ENCODE data around the gene GCNT2.

The GCNT2 gene

DNA sequence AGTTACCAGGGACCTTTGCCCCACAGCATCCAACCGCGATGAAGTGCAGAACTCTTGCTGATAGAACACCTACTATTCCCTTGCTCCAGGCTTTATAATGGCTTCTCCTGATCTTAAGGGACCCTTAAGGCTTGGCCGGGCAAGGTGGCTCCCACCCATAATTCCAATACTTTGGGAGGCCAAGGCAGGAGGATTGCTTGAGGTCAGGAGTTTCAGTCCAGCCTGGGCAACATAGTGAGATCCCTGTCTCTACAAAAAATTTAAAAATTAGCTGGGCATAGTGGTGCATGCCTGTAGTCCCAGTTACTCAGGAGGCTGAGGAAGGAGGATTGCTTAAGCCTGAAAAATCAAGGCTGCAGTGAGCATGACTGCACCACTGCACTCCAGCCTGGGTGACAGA is 68.8 kb downstream of the GCNT2 start:
- Histone ChIP-seq H4K20me1 (ENCODE audit: insufficient read depth, low read length) (no peaks in the 10 kb centered on the region), H3K36me3 (ENCODE audit: insufficient read depth, low read length) (peaks cover 15% of the 10 kb centered on the region; the same call in 1 of the 2 replicates), H3K79me2 (ENCODE audit: insufficient read depth, low read length) (peaks cover 5% of the 10 kb centered on the region), H3F3A (ENCODE audit: insufficient read depth, low read length) (no peaks in the 10 kb centered on the region), H3K9me2 (ENCODE audit: low read depth, low read length) (no peaks in the 10 kb centered on the region), H3K4me1 (ENCODE audit: insufficient read depth, low read length, severe bottlenecking) (peaks cover 36% of the 10 kb centered on the region), H3K27me3 (ENCODE audit: insufficient read depth, low read length) (no peaks in the 10 kb centered on the region), H3K9me3 (ENCODE audit: low read length) (no peaks in the 10 kb centered on the region), H3K4me3 (ENCODE audit: low read depth, low read length, poor library complexity, severe bottlenecking) (no peak overlapping the region), H3K9ac (ENCODE audit: low read length) (no peak overlapping the region), H3K27ac (ENCODE audit: low read depth, low read length, poor library complexity, severe bottlenecking) (no peak overlapping the region), H3K4me2 (ENCODE audit: low read length) (no peak overlapping the region), H2AFZ (ENCODE audit: low read length) (no peak overlapping the region)
- no peak for TF ChIP-seq EZH2 (IDR thresholded peaks at IDR 0.05; ENCODE audit: borderline replicate concordance, low read length)
- TF ChIP-seq, protein P1, sequence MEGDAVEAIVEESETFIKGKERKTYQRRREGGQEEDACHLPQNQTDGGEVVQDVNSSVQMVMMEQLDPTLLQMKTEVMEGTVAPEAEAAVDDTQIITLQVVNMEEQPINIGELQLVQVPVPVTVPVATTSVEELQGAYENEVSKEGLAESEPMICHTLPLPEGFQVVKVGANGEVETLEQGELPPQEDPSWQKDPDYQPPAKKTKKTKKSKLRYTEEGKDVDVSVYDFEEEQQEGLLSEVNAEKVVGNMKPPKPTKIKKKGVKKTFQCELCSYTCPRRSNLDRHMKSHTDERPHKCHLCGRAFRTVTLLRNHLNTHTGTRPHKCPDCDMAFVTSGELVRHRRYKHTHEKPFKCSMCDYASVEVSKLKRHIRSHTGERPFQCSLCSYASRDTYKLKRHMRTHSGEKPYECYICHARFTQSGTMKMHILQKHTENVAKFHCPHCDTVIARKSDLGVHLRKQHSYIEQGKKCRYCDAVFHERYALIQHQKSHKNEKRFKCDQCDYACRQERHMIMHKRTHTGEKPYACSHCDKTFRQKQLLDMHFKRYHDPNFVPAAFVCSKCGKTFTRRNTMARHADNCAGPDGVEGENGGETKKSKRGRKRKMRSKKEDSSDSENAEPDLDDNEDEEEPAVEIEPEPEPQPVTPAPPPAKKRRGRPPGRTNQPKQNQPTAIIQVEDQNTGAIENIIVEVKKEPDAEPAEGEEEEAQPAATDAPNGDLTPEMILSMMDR (IDR thresholded peaks at IDR 0.05; ENCODE audit: low read length): no peak

DNA sequence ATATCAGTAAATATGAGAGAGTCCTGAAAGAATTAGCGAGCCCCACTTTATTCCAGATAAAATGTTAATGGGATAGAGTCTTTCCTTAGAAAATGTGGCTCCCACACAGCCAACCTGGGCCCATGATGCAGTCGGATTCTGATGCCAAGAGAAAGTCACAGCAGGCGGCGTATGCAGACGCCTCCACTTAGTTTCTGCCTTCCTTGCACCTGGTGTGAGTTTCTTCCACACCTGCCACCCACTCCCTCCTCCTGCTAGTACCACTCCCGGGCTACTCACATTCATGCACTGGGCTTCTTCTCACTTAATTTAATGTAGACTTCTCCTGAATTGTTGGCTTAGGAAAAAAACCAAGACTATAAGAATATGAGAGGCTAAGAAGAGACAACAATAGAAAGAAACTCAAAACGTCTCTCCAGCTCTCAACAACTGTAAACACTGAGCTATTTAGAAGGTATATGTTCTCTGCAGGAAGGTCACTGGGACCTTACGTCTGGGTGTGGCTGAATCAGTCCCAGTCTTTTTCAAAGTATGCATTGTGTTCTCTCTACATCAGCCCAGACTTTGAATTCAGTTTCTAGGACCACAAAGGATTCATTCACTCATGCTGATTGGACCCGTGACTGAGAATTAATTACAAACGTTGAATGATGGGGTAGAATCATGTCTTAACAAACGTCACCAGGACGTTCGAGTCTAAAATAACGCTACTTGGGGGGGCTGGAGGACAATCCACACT is 70.4 kb downstream of the GCNT2 start:
- Histone ChIP-seq H3K79me2 (ENCODE audit: insufficient read depth, low read length) (peaks cover 5% of the 10 kb centered on the region), H3F3A (ENCODE audit: insufficient read depth, low read length) (no peaks in the 10 kb centered on the region), H3K36me3 (ENCODE audit: insufficient read depth, low read length) (peaks cover 4% of the 10 kb centered on the region; the same call in 1 of the 2 replicates), H3K27ac (ENCODE audit: low read depth, low read length, poor library complexity, severe bottlenecking) (no peak overlapping the region), H3K9me3 (ENCODE audit: low read length) (no peaks in the 10 kb centered on the region), H3K27me3 (ENCODE audit: insufficient read depth, low read length) (no peaks in the 10 kb centered on the region), H2AFZ (ENCODE audit: low read length) (no peak overlapping the region), H3K4me1 (ENCODE audit: insufficient read depth, low read length, severe bottlenecking) (peaks cover 47% of the 10 kb centered on the region), H3K4me2 (ENCODE audit: low read length) (no peak overlapping the region), H3K9ac (ENCODE audit: low read length) (no peak overlapping the region), H4K20me1 (ENCODE audit: insufficient read depth, low read length) (no peaks in the 10 kb centered on the region), H3K9me2 (ENCODE audit: low read depth, low read length) (no peaks in the 10 kb centered on the region), H3K4me3 (ENCODE audit: low read depth, low read length, poor library complexity, severe bottlenecking) (no peak overlapping the region)
- TF ChIP-seq, protein P1 (IDR thresholded peaks at IDR 0.05; ENCODE audit: low read length): no peak
- TF ChIP-seq EZH2 (IDR thresholded peaks at IDR 0.05; ENCODE audit: borderline replicate concordance, low read length): no peak

DNA sequence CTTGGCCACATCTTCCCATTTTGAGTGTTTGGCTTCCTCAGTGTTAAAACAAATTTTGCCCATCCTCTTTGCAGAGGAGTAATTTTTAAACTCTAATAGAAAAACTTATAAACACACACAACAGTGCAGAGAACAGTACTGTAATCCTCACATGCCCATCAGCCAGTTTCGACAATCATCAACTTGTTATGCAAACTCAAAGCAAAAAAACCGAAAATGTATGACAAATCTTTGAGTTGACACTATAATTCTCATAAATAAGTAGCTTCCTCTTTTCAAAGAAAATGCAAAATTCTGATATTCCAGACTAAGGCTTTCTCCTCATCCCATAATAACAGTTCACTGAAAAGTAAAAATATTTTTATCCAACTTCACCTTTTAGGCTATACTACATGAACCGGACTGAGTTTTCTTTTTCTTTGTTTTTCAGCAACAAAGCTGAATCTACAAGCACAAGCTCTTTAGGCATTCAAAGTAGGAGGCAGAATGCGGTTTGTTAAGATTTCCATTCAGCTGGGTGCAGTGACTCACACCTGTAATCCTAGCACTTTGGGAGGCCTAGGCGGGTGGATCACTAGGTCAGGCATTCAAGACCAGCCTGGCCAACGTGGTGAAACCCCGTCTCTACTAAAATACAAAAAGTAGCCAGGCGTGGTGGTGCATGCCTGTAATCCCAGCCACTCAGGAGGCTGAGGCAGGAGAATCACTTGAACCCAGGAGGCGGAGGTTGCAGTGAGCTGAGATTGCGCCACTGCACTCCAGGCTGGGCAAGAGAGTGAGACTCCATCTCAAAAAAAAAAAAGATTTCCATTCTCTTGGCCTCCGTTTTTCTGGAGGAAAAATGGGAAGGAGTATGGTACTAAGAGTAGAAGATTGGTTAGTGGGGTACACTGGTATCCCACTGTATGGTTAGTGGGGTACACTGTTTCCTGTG is 74.8 kb downstream of the GCNT2 start:
- Histone ChIP-seq H3K4me2 (ENCODE audit: low read length) (peak overlapping the region; percentile 26; the same call in 1 of the 2 replicates), H3K4me3 (ENCODE audit: low read depth, low read length, poor library complexity, severe bottlenecking) (no peak overlapping the region), H3F3A (ENCODE audit: insufficient read depth, low read length) (no peaks in the 10 kb centered on the region), H3K9me3 (ENCODE audit: low read length) (no peaks in the 10 kb centered on the region), H2AFZ (ENCODE audit: low read length) (no peak overlapping the region), H3K79me2 (ENCODE audit: insufficient read depth, low read length) (peaks cover 12% of the 10 kb centered on the region), H3K27me3 (ENCODE audit: insufficient read depth, low read length) (no peaks in the 10 kb centered on the region), H3K36me3 (ENCODE audit: insufficient read depth, low read length) (0 out of 2 replicates have a peak, but pooled peaks cover 4% of the 10 kb centered on the region), H3K4me1 (ENCODE audit: insufficient read depth, low read length, severe bottlenecking) (peaks cover 56% of the 10 kb centered on the region), H3K27ac (ENCODE audit: low read depth, low read length, poor library complexity, severe bottlenecking) (peak overlapping the region; percentile 63), H3K9me2 (ENCODE audit: low read depth, low read length) (no peaks in the 10 kb centered on the region), H4K20me1 (ENCODE audit: insufficient read depth, low read length) (no peaks in the 10 kb centered on the region), H3K9ac (ENCODE audit: low read length) (no peak overlapping the region)
- no peak for TF ChIP-seq EZH2 (IDR thresholded peaks at IDR 0.05; ENCODE audit: borderline replicate concordance, low read length)
- TF ChIP-seq, protein P1 (IDR thresholded peaks at IDR 0.05; ENCODE audit: low read length): no peak
